ENCODE data around the gene SNRPA1.
"Not testable (repeated sequence)": the region's sequence is repeated elsewhere in the genome, so short reads cannot be mapped to it uniquely, and the experiment has no call there.

The SNRPA1 gene

DNA sequence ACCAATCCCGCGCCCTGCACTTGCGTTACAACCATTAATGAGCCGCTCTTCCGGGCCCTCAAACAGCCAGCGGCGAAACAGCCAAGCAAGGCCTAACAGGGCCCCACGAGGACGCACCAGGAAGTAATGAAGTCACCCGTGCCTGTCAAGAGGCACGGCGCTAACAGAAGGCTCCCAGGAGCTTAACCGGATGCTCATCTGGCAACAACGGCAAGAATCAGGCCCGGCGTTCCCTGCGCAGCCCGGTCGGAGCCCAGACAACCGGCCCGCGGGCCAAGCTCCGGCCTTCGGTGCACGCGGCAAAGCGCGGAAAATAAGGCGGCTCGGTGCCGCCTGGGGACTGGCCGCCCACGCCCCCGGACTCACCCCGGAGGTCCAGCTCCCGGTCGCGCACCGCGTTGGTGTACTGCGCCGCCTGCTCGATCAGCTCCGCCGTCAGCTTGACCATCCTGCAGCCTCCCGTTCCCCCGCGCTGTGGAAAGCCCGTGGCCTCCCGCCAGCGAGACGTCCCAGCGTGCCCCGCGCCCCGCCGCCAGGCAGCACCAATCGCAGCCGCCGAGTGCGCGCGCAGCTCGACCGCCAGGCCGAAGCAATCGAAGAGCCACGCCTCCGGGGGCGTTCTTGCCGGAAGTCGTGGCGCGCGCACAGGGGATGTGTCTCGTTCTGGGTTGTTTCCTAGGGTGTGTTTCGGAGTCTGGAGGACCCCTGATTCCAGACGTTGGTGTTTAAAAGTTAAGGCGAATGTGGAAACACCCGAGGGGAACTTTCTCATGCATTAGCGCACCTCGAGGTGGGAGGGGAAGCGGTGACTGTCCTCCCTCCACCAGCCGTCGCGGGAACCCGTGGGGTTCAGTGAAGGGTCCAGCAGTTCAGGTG, at the start of gene SNRPA1:
Gene SNRPA1 (minus strand): TSS at position 518 of the 876 bp plus-strand sequence. CDS start 70 bp downstream, at position 448.
- CTCF ChIA-PET: interaction anchor here (0.9 to 5.4 kb wide), 9 partner anchors 10 to 360 kb away, joined by 3 to 20 read pairs (median 4); no protein-coding TSS in a partner anchor
- DNase-seq: peak; percentile 98
- H3K27me3 Mint-ChIP-seq: no peaks in the 10 kb centered on the region
- peaks cover 27% of the 10 kb centered on the region for H3K36me3 Mint-ChIP-seq
- H3K4me3 Mint-ChIP-seq: peak within 1 kb of the TSS; percentile 87
- peaks cover 45% of the 10 kb centered on the region for H3K4me1 Mint-ChIP-seq
- H3K9me3 Mint-ChIP-seq: no peaks in the 10 kb centered on the region
- peak within 1 kb of the TSS; percentile 91 for H3K27ac Mint-ChIP-seq

DNA sequence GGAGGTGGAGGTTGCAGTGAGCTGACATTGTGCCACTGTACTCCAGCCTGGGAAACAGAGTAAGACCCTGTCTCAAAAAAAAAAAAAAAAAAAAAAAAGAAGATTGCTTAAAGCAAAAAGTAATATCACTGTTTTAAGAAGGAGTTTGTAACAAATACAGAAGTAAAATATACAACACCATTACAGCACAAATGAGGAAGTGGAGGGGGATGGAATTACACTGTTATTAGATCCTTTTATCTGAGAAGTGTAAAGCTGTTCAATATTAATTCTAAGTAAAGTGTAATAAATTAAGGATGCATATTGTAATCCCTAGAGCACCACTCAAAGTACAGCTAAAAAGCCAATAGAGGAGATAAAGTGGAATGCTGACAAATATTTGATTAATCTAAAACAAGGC, 47.0 kb upstream of the SNRPA1 start:
- no peaks in the 10 kb centered on the region for H3K4me1 Mint-ChIP-seq
- H3K27ac Mint-ChIP-seq: no peak overlapping the region
- peaks cover 19% of the 10 kb centered on the region for H3K27me3 Mint-ChIP-seq
- no peaks in the 10 kb centered on the region for H3K36me3 Mint-ChIP-seq
- CTCF ChIA-PET: interaction anchor here (1.2 kb wide), 1 partner anchor 160 kb away, joined by 3 read pairs; no protein-coding TSS in a partner anchor
- H3K9me3 Mint-ChIP-seq: peaks cover 3% of the 10 kb centered on the region
- no peak for DNase-seq
- no peak overlapping the region for H3K4me3 Mint-ChIP-seq

DNA sequence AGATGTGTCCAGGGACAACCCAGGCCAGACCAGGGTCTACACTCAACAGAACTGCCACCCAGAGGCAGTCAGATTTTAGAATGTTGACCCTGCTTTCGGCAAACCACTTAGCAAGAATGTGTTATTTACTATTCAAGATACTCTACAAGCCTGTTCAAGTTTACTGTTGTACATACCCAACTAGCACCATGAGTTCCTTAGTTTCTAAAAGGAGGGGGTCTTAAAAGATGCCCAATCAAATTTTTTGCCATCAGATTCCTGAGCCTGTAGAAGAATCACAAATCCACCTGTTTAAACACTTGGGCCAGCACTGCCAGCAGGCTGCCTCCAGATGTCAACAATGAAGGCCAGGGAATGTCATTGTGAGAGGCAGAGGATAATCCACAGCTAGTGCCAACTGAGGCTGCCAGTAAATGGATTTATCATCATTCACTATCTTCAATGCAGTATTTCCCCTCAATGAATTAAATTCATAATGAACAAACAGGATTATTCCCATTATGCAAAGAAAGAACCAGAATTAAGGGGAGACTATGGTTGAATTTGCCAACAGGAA, 43.5 kb upstream of the SNRPA1 start:
- H3K27me3 Mint-ChIP-seq: peaks cover 16% of the 10 kb centered on the region
- H3K27ac Mint-ChIP-seq: no peak overlapping the region
- peaks cover 12% of the 10 kb centered on the region for H3K4me1 Mint-ChIP-seq
- peaks cover 21% of the 10 kb centered on the region for H3K9me3 Mint-ChIP-seq
- DNase-seq: no peak
- CTCF ChIA-PET: no interaction called here
- no peak overlapping the region for H3K4me3 Mint-ChIP-seq
- H3K36me3 Mint-ChIP-seq: peaks cover 4% of the 10 kb centered on the region

DNA sequence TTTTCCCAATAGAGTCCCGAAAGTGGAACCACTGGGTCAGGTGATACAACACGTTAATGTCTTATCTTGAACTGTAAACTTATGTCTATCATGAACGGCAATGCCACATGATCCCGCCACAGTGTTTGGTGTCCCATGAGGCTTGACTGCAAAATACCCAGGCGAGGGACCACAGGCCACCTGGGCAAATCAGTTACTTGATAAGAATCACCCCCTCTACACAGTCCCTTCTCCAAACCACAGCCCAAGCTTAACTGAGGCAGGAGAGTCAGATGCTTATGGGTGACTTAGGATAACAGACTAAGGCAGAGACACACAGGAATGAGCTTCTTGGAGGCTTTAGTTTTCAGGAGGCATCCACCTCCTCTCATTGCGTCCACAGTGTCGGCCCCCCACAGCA, 42.9 kb upstream of the SNRPA1 start:
- no peak overlapping the region for H3K4me3 Mint-ChIP-seq
- H3K27ac Mint-ChIP-seq: no peak overlapping the region
- H3K9me3 Mint-ChIP-seq: peaks cover 26% of the 10 kb centered on the region
- H3K27me3 Mint-ChIP-seq: peaks cover 16% of the 10 kb centered on the region
- CTCF ChIA-PET: no interaction called here
- DNase-seq: no peak
- H3K4me1 Mint-ChIP-seq: peaks cover 16% of the 10 kb centered on the region
- peaks cover 7% of the 10 kb centered on the region for H3K36me3 Mint-ChIP-seq

DNA sequence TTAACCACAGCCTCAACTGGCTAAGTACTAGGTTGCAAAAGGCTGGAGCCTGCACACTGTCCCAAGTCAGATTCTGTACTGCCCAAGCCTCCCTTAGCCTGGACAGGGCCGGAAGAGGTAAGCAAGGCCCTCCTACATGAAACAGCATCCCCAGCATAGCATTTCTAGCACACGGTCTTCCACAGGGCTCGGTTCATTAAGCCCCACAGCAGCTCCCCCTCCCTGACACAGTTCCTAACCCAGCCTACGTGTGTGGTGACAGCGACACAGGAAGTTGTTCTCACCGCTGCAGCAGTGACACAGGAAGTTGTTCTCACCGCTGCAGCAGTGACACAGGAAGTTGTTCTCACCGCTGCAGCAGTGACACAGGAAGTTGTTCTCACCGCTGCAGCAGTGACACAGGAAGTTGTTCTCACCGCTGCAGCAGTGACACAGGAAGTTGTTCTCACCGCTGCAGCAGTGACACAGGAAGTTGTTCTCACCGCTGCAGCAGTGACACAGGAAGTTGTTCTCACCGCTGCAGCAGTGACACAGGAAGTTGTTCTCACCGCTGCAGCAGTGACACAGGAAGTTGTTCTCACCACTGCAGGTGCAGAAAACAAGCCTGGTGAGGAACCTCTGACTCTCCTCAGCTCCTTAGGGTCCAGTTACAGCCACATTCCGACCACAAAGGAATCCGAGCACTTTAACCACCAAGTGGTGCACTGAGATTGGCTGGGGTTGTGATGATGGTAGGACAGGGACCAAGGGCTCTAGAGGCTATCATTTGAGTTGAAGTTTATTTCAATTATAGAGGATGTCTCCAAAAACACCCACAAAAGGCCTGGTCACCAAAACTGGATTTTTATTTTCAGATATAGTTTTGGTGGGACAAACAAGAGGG, 39.1 kb upstream of the SNRPA1 start:
- not testable (repeated sequence) for H3K4me3 Mint-ChIP-seq, H3K36me3 Mint-ChIP-seq

DNA sequence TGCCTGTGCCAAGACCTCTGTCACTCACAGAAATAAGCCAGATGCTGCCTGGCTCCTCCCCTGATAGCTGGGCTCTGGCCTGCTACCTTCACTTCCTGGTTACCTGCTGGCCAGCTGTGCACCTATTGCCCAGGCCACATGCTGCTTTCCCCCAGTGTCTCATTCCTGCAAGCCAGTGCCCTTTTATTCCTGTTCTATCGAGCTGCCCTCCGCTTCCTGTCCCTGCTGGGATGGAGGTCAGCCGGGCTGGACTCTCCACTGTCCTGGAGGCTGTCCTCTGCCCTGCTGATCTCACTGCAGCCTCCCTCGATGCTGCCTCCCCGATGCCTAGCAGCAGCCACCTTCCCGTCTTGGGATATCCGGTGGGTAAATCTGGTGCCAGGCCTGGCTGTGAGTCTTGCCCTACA, 37.0 kb upstream of the SNRPA1 start:
- H3K4me1 Mint-ChIP-seq: peaks cover 17% of the 10 kb centered on the region
- peaks cover 9% of the 10 kb centered on the region for H3K36me3 Mint-ChIP-seq
- no peak overlapping the region for H3K4me3 Mint-ChIP-seq
- peaks cover 13% of the 10 kb centered on the region for H3K27me3 Mint-ChIP-seq
- CTCF ChIA-PET: interaction anchor here (3.4 kb wide), 1 partner anchor 11 kb away, joined by 15 read pairs; no protein-coding TSS in a partner anchor
- peaks cover 31% of the 10 kb centered on the region for H3K9me3 Mint-ChIP-seq
- peak overlapping the region; percentile 98 for H3K27ac Mint-ChIP-seq
- no peak for DNase-seq

More for the DNA sequence above, 39.1 kb upstream of the SNRPA1 start:
- Mint-ChIP-seq H3K9me3 (peaks cover 34% of the 10 kb centered on the region), H3K4me1 (peaks cover 17% of the 10 kb centered on the region), H3K27ac (peak overlapping the region; percentile 98), H3K27me3 (peaks cover 16% of the 10 kb centered on the region)
- peak; percentile 70 for DNase-seq
- CTCF ChIA-PET: interaction anchor here (1.2 to 3.4 kb wide), 3 partner anchors 13 to 31 kb away, joined by 3 to 15 read pairs (median 3); no protein-coding TSS in a partner anchor

DNA sequence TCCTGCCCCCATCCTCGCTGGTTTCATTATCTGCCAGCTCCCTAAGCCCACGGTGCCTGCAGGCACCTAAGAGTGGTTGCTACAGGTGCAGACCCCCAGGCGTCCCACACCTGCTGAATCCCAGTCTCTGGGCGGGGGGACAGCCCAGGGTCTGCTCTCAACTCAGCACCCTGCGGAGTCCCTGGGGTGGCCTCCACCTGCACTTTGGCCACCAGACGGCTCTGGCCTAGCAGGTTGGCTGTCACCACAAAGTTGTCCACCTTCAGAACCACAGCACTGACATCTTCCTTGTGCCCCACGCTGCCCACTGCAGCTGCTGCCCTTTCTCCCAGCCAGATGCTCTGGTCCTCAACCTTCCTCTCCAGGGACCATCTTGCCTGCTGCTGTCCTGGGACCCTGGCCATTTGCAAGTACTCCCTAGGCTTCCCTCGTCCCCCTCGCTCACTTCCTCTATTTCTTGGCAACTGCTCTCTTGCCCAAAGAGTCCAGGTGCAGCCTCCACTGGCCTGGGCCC, 34.9 kb upstream of the SNRPA1 start:
- H3K27ac Mint-ChIP-seq: no peak overlapping the region

DNA sequence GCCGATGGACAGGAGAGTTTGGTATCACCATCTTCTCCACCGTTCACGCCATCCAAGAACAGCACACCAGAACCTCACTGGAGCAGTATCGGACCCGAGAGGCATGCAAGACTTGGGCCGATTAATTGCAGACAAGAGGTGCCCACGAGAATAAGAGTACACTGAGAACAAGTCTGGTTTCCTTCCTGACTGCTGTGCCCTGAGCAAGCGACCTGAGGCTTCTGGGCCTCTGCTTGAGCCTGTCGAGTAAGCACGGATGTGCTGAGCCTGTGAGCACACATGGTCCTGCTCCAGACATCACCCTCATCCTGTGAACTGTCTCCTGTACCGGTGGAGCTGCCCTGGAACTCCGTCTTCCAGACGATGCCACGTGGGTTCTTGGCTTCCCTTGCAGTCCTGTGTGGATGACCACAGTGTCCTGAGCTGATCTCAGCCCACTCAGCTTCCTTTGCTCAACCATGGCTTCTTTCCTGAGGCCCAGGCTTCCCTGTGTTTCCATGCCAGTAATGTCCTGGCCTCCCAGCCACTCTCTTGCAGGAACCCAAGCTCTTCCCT, 34.3 kb upstream of the SNRPA1 start:
- DNase-seq: no peak
- Mint-ChIP-seq H3K27me3 (peaks cover 18% of the 10 kb centered on the region), H3K36me3 (peaks cover 7% of the 10 kb centered on the region), H3K4me1 (peaks cover 9% of the 10 kb centered on the region), H3K27ac (no peak overlapping the region), H3K4me3 (no peak overlapping the region), H3K9me3 (peaks cover 16% of the 10 kb centered on the region)
- CTCF ChIA-PET: interaction anchor here (1.4 kb wide), 1 partner anchor 9 kb away, joined by 4 read pairs; no protein-coding TSS in a partner anchor

More for the DNA sequence above, 34.9 kb upstream of the SNRPA1 start:
- peaks cover 13% of the 10 kb centered on the region for H3K4me1 Mint-ChIP-seq
- CTCF ChIA-PET: interaction anchor here (1.4 kb wide), 1 partner anchor 10 kb away, joined by 4 read pairs; no protein-coding TSS in a partner anchor
- H3K4me3 Mint-ChIP-seq: no peak overlapping the region
- H3K27me3 Mint-ChIP-seq: peaks cover 18% of the 10 kb centered on the region
- H3K9me3 Mint-ChIP-seq: peaks cover 21% of the 10 kb centered on the region
- no peak for DNase-seq
- H3K36me3 Mint-ChIP-seq: peaks cover 7% of the 10 kb centered on the region

DNA sequence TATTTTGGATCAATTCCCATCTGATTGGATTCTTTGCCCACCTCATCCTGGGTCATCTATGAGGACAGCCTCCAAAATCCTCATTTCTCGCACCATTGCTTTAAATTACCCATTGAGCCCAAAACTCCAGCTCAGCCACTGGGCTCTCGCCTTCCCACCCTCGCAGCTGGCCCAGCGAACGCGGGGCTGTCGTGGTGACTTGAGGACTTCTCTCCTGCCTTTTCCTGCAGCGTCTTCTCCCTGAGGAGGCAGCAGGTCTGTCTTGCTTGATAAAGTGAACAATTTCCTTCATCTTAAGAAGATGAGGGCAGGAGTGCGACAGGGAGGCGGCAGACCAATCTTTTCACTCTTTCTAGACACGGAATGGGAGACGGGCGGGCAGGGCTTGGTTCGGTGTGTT, 33.0 kb upstream of the SNRPA1 start:
- CTCF ChIA-PET: no interaction called here

DNA sequence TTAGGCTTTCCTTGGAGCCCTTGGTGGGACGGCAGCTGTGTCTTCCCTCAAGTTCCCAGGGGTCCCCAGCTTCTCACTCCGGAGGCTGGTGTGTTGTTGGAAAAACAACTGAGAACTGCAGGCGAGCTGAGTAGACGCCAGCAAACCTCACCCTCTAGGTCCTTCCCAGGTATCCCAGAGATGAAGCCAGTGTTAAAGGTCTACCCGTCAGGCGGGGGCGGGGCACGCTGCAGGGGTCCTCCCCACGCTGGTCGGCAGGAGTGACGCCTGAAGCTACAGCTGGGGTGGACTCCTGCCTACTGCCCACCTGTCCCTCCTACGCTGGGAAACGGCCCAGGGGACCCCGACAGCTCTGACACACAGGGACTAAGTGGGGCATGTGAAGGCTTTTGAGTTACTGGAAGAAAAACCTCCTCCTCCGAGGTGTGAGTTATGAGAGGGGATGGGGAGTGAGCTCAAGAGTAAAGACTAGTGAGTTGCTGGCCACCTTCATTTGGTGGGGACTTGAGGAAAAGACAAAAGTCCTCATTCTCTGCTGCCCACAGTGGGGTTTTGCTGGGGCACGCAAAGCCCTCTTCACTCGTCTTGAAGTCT, 32.2 kb upstream of the SNRPA1 start:
- Mint-ChIP-seq H3K4me1 (peaks cover 3% of the 10 kb centered on the region), H3K27ac (no peak overlapping the region), H3K9me3 (peaks cover 4% of the 10 kb centered on the region), H3K27me3 (peaks cover 18% of the 10 kb centered on the region), H3K4me3 (no peak overlapping the region), H3K36me3 (no peaks in the 10 kb centered on the region)
- CTCF ChIA-PET: interaction anchor here (1.5 kb wide), 1 partner anchor 175 kb away, joined by 6 read pairs; no protein-coding TSS in a partner anchor
- no peak for DNase-seq

More for the DNA sequence above, 33.0 kb upstream of the SNRPA1 start:
- H3K36me3 Mint-ChIP-seq: peaks cover 2% of the 10 kb centered on the region
- H3K9me3 Mint-ChIP-seq: peaks cover 8% of the 10 kb centered on the region
- no peak for DNase-seq
- peaks cover 4% of the 10 kb centered on the region for H3K4me1 Mint-ChIP-seq
- H3K4me3 Mint-ChIP-seq: no peak overlapping the region
- H3K27me3 Mint-ChIP-seq: peaks cover 18% of the 10 kb centered on the region
- H3K27ac Mint-ChIP-seq: no peak overlapping the region

DNA sequence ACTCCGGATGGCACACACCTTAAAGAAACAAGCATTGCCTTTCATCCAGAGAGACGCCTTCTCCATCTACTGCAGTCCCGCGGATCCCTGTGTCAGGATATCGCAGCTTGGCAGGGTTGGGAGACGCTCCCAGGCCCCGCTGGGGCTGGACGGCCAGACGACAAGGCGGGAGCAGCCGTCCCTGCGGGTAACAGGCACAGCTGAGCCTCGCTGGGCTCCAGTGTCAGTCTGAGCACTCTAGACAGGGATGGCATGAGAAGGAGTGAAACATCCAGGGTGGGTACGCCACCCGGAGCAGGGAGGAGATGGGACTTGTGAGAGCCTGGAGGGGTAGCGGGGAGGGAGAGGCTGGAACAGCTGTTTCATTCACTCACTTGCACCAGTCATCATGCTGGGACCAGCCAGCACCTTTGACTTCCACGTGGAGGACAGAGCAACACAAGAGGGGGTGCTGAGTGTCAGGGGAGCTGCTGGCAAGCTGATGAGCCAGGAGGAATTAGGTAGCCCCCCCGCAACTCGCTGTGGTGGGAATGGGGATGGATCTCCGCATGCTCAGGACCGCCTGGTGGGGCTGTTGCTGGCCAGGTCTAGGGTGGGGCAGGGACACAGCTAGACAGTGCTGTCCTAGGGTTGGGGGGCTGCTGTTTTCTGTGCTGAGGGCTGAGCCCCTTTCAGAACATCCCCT, 31.6 kb upstream of the SNRPA1 start:
- Mint-ChIP-seq H3K36me3 (no peaks in the 10 kb centered on the region), H3K9me3 (no peaks in the 10 kb centered on the region), H3K4me1 (peaks cover 3% of the 10 kb centered on the region), H3K4me3 (no peak overlapping the region), H3K27me3 (peaks cover 14% of the 10 kb centered on the region), H3K27ac (no peak overlapping the region)
- CTCF ChIA-PET: interaction anchor here (1.2 to 1.5 kb wide), 2 partner anchors 29 to 175 kb away, joined by 3 to 6 read pairs; no protein-coding TSS in a partner anchor
- no peak for DNase-seq

DNA sequence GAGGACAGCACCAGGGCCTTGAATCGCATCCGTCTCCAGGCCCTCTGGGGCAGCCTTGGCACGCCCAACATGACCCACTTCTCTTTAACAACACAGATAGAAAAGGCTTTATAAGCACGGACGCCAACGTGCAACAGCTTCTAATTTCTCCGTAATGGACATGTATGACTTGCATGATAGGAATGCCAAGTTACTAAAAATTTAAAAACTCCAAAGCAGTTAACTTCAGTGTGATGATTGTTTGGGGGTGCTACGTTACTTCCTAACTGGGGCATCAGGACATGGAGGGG, 30.9 kb upstream of the SNRPA1 start:
- Mint-ChIP-seq H3K9me3 (no peaks in the 10 kb centered on the region), H3K27me3 (peaks cover 14% of the 10 kb centered on the region), H3K36me3 (no peaks in the 10 kb centered on the region), H3K4me3 (no peak overlapping the region), H3K4me1 (peaks cover 6% of the 10 kb centered on the region), H3K27ac (no peak overlapping the region)
- no peak for DNase-seq
- CTCF ChIA-PET: interaction anchor here (1.2 kb wide), 1 partner anchor 28 kb away, joined by 3 read pairs; no protein-coding TSS in a partner anchor

Data from activated naive CD4-positive, alpha-beta T cell treated with anti-CD3 and anti-CD28 coated beads, Interleukin-2, amount 10 ng/mL, durations not matched to agents 7 days and 5 days (primary cell).